NOMO-1 treated with dmso at 0.1 percent for 144 hours (cell line): ENCODE results near the gene TMUB1.

Source experiments
- DNase-seq: peaks from one replicate; lab custom pipeline; 2025; ENCODE audit not compliant: unreplicated experiment; lab: John Stamatoyannopoulos, UW

Gene TMUB1

DNA sequence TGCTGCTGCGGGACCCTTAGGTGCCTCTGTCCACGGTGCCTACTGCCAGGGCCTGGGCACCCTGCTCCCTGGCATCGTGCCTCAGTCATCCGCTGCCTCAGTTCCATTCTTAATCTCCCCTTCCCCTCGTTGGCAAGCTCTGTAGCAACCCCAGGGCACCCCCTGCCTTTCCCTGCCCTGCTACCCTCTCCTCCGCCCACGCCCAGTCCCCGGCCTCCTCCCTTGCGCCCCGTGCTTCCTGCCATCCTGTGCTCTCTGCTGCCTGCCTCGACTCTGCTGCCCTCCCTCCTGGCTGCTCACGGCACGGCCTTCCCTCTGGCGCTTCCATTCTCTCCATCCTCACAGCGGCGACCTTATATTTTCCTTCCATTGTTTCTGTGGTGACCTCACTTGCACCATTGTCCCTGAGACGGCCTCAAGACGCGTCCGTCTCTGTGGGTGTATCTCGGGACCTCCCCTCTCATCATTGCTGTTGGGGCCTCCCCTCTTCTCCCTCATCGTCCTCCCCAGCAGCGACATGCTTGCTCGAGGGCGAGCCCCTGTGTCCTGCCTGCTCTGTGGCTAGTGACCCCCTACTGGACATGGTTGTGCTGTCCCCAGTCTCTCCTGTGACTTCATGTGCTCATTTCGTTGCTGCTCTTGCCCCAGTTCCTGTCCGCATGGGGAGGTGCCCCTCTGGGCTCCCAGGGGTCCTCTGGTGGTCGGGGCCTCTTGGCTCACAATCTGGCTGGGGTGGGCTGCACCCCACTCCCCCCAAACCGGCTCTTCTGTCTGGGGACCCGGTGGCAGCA lies 38.3 kb upstream of the TMUB1 start:
- no peak for DNase-seq

DNA sequence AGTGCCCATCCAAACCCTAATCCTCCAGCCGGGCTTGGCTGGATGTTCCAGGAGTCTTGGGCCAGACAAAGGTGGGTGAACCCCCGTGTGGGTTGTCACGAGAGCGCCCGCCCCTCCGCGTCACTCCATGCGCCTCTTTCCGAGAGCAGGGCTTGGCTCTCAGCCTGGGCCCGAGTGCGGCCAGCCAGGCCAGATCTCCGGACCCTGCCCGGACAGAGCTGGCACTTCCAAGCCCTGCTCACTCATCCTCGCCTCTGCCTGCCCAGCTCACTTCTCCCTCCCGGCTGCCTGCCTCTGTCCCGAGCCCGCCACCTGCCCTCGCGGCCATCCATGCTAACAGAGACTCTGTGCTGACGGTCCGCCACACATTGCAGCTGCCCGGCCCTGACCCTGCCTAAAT lies 37.6 kb upstream of the TMUB1 start:
- no peak for DNase-seq

- DNase-seq = no peak
Measured at GRCh38 chr7:151119902-151120301, 36.6 kb upstream of the TMUB1 start.

DNA sequence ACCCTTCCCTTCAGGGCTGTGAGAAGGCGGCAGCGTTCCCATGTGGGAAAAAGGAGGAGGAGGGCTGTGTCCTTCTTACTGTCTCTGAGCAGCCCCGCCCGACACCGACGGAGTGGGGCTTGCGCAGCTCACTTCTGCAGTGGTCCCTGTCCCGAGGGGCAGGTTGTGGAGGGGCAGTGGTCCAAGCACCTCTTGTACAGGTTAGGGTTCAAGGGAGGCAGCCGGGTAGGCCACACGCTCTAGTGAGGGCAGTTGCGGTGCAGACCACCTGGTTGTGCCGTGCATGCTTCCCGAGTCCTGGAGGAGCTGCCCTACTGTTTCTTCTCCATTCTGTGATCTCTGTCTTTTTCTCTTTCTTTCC lies 35.7 kb upstream of the TMUB1 start:
- DNase-seq = no peak

DNA sequence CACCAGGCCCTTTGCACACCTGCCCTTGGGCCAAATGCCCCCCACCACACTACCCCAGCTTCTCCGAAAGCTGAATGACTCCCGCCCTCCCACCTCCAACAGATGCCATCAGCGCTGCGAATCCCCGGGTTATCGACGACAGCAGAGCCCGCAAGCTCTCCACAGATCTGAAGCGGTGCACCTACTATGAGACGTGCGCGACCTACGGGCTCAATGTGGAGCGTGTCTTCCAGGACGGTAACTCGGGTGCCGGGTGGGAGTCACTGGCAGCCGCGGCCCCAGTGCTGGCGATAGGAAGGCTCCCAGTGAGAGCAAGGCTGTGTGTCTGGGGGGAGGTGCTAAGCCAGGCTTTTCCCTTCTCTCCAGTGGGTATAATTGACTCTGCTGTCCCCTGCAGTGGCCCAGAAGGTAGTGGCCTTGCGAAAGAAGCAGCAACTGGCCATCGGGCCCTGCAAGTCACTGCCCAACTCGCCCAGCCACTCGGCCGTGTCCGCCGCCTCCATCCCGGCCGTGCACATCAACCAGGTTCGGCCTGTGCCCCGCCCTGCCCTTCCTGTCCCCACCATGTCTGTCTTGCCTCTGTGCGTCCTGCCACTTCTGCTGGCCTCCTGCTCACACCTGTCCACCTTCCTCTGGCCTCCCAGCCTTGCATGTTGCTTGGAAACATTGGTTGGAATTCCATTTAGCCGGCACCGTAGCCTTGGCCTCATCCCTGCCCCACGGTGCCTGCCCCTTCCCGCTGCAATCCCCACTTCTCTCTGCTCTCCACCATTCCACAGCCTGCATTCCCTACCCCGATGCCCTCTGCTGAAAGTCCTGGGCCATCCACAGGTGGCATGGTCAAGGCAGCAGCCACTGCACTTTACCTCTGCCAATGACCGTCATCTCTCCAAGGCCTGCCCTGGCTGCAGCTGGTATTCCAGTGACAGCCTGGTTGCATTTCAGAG lies 35.1 kb upstream of the TMUB1 start:
- no peak for DNase-seq

- DNase-seq = no peak
Measured at GRCh38 chr7:151117565-151117964, 34.3 kb upstream of the TMUB1 start.

DNA sequence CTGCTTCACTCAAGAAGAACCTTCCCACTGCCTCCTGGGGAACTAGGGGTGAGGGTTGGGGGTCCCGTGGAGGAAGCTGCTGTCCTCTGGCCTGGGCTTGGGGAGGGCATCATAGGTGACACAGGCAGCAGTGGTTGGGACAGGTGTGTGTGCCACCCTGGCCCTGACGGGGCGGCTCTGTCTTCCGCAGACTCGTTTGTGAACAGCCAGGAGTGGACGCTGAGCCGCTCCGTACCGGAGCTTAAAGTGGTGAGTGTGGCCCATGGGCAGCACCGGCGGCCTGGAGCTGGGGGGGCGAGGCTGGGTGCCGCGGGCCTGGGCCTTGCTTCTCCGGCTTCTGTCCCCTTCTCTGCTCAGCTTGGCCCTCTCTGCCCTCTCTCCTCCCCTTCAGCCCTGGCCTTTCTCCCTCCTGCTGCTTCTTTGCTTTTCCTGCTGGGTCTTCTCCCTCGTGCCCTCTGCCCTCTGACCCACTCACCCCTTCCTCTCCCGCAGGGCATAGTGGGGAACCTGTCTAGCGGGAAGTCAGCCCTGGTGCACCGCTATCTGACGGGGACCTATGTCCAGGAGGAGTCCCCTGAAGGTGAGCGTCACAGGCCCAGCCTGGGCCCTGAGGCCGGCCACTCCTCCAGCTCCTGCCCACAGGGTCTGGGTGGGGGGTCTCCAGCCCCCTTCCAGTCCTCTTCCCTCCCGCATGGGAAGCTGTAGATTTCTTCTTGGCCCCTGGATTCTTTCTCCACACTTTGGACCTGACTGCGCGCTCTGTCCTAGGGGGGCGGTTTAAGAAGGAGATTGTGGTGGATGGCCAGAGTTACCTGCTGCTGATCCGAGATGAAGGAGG lies 33.5 kb upstream of the TMUB1 start:
- no peak for DNase-seq

GRCh38 chr7:151115836-151116418 lies 32.6 kb upstream of the TMUB1 start:
- DNase-seq = no peak

GRCh38 chr7:151115121-151115835 lies 32.0 kb upstream of the TMUB1 start:
- no peak for DNase-seq

GRCh38 chr7:151114151-151115090 lies 31.1 kb upstream of the TMUB1 start:
- no peak for DNase-seq

DNA sequence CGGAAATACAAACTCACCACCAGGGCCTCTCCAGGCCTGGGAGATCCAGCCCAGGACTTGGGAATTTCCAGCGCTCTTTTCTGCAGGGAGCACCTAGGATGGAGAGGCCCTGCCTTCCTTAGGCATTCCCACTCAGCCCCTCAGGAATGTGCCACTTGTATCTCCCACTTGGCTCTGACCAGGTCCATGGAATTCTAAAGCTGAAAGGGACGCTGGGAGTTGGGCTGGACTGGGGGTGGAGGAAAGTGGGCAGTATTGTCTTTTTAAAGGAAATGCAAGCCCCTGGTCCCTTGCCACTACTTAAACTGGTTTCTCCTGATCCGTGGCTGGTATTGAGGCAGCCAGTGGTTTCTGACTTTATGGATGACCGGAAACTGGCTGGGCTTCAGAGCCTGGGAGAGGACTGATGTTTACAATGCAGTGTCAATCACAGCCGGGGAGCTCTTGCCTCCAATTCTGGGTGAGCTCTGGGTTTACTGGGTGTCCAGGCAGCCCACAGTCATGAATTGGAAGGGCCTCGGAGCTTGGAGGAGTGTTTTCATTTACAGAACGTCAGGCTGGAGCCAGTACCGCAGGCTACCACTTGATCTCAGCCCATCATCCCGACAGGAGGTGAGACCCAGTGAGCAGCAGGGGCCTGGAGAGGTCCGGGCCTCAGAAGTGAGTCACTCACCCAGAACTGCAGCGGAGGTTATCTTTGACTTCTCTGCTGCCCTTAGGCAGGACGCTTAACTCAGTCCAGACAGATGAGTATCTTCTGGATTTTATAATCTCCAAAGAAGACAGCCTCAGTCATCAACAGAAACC lies 30.3 kb upstream of the TMUB1 start:
- DNase-seq = no peak

DNA sequence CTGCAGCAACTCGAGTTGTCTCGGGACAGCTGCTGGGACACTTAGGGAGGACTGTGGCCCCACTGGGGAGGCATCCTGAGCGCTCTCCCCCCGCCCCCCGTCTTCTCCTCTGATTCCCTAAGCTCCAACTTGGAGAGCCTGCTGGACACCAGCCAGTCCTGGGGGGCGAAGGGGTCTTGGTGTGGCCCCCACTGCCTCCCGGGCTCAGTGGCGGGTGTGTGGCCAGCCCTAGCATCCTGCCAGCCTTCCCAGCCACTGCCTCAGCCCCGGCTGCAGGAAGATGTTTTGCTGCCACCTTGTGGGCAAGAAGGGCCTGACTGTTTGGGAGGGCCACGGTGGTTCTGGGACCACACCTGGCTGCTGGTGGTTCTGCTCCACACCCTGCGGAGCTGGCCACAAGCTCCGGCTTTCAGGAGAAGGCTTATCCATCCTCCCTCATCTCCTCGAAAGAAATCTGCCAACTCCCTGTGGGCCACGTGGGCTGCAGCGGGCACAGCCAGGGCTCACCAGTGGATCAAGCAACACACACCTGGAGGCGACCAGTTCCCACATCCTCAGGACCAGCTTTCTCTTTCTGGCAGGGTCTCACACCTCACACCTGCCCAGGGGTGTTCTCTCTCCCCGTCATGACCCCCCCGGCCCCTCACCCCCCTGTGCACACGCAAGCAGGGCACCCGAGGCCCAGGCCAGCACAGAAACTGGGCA lies 27.8 kb upstream of the TMUB1 start:
- no peak for DNase-seq

DNA sequence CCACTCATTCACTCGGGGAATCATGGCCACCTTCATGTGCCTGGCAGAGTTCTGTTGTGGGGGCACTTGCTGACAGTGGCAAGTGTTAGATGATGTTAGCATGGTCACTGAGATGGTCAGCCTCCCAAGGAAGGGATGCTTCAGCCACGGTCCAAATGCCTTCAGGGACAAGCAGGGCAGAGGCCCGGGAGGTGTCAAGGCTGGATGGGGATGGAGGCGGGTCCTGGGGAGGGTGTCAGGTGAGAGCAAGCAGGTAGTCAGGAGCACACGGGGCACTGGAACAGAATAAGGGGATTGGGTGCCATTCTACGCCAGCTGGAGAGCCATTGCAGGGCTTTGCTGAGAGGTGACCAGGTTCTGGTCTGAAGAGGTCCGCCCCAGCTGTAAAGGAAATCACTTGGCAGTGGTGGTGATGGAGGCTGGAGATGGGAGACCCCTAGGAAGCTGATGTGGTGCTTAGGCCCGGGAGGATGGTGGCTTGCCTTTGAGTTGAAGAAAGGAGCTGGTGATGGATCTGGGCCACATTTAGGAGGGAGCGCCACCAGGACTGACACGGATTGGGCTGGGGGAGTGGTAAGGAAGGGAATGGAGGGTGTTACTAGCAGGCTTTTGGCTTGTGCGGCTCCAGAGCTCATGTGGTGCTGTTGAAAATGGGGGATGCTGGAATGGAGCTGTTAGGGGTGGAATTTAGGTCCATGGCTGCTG lies 27.1 kb upstream of the TMUB1 start:
- DNase-seq = no peak

GRCh38 chr7:151109094-151110048 lies 26.1 kb upstream of the TMUB1 start:
- DNase-seq = no peak

GRCh38 chr7:151107882-151108281 lies 24.6 kb upstream of the TMUB1 start:
- no peak for DNase-seq
